GM12878 (cell line): ENCODE measurements around the gene TOPAZ1. TPM values are rescaled to one million over a fixed set of nuclear protein-coding genes. Genes with fewer than 3 reads are reported as not detected.

Source experiments
- ATAC-seq: fragments of 200-7000 bp; cut with Tn5 transposase; 3 replicates; pipeline ENCODE4 v1.9.1; 2020; ENCODE audit warnings: mild to moderate bottlenecking, moderate library complexity
- BruUV-seq: library from RNA; stranded (reverse); fragments of 400-500 nt; replicated peaks from 2 replicates; lab custom pipeline; 2021; lab: Mats Ljungman, UMichigan
- CTCF ChIA-PET: fragments of 300-600 bp; sonication (Branson Sonifier 250); formaldehyde crosslinking; extraction: SDS; loops from one replicate; lab custom pipeline; 2021; ENCODE audit warnings: inconsistent platforms; lab: Yijun Ruan, JAX
- POLR2A ChIA-PET: fragments of 350-600 bp; formaldehyde crosslinking; extraction: SDS; loops from one replicate; lab custom pipeline; 2021; ENCODE audit warnings: inconsistent platforms; lab: Charles Lee
- RAD21 ChIA-PET: fragments of 300-600 bp; sonication (Branson Sonifier 250); formaldehyde crosslinking; loops from one replicate; lab custom pipeline; 2023; ENCODE audit warnings: antibody characterized with exemption; ENCODE audit not compliant: unreplicated experiment; lab: Charles Lee
- SMC1A ChIA-PET: fragments of 300-600 bp; sonication (Branson Sonifier 250); formaldehyde crosslinking; loops from one replicate; lab custom pipeline; 2023; ENCODE audit not compliant: unreplicated experiment, uncharacterized antibody; lab: Charles Lee
- DNase-seq: peaks from one replicate; pipeline ENCODE4 v3.0.0-alpha.2; 2011; ENCODE audit warnings: low read depth, low spot score
- FAIRE-seq: peaks from 3 replicates; lab custom pipeline; 2011; peaks lifted over from hg19 to GRCh38; lab: Jason Lieb, UNC
- H2AFZ ChIP-seq: 2 replicates; pipeline ENCODE4 v1.6.0; 2011; ENCODE audit warnings: low read depth, low read length, control low read depth; ENCODE audit not compliant: control insufficient read depth
- H3K27ac ChIP-seq: 2 replicates; pipeline ENCODE4 v1.5.1; 2011; ENCODE audit warnings: control low read depth; ENCODE audit not compliant: control insufficient read depth, insufficient read depth
- H3K27me3 ChIP-seq, 2 experiments: replicated peaks in 1 of 2; 2 replicates each; pipeline versions ENCODE4 v1.6.0 to v1.6.1; 2011; ENCODE audit warnings: low read length in 1 of 2; ENCODE audit not compliant: control insufficient read depth in 2 of 2, insufficient read depth in 2 of 2
- H3K36me3 ChIP-seq, 2 experiments: 2 replicates each; pipeline ENCODE4 v1.5.1; 2011; ENCODE audit warnings: low read length in 1 of 2; ENCODE audit not compliant: control insufficient read depth in 2 of 2, insufficient read depth in 2 of 2
- H3K4me1 ChIP-seq: 2 replicates; pipeline ENCODE4 v1.6.1; 2011; ENCODE audit warnings: mild to moderate bottlenecking, low read length, moderate library complexity, mixed read lengths; ENCODE audit not compliant: control insufficient read depth, insufficient read depth
- H3K4me2 ChIP-seq: 2 replicates; pipeline ENCODE4 v1.6.0; 2011; ENCODE audit warnings: control low read depth; ENCODE audit not compliant: control insufficient read depth, insufficient read depth
- H3K4me3 ChIP-seq: fragments of 200-600 bp; sonication (generic); 2 replicates; pipeline ENCODE4 v1.5.1; 2016
- H3K79me2 ChIP-seq: 2 replicates; pipeline ENCODE4 v1.6.0; 2011; ENCODE audit warnings: low read length; ENCODE audit not compliant: control insufficient read depth, insufficient read depth
- H3K9ac ChIP-seq: 2 replicates; pipeline ENCODE4 v1.8.0; 2011; ENCODE audit warnings: low read length, control low read depth, mixed read lengths; ENCODE audit not compliant: control insufficient read depth, insufficient read depth
- H3K9me3 ChIP-seq: replicated peaks from 3 replicates; pipeline ENCODE4 v1.5.1; 2011; ENCODE audit warnings: mild to moderate bottlenecking, low read length; ENCODE audit not compliant: control insufficient read depth, insufficient read depth
- H4K20me1 ChIP-seq: 2 replicates; pipeline ENCODE4 v1.6.0; 2011; ENCODE audit not compliant: control insufficient read depth, insufficient read depth
- BHLHE40 ChIP-seq, 2 experiments: fragments of 450-650 bp in 1 of 2; IDR thresholded peaks; 2 replicates each; pipeline ENCODE4 v1.6.1; 2011 to 2017; ENCODE audit warnings: low read depth in 2 of 2, borderline replicate concordance in 1 of 2, improper control_type of control experiment in 1 of 2, low read length in 1 of 2, mild to moderate bottlenecking in 1 of 2
- CHD2 ChIP-seq: IDR thresholded peaks from 2 replicates; pipeline ENCODE4 v1.6.1; 2011; ENCODE audit warnings: low read depth, low read length, improper control_type of control experiment, borderline replicate concordance
- ELK1 ChIP-seq: IDR thresholded peaks from 2 replicates; pipeline ENCODE4 v1.6.1; 2012; ENCODE audit warnings: low read depth, low read length, improper control_type of control experiment
- FOXM1 ChIP-seq: IDR thresholded peaks from 2 replicates; pipeline ENCODE4 v1.6.1; 2012; ENCODE audit warnings: low read depth, mild to moderate bottlenecking, inconsistent platforms, low read length, moderate library complexity
- GATAD2B ChIP-seq: fragments of 450-650 bp; conservative IDR thresholded peaks from 2 replicates; pipeline ENCODE4 v1.6.1; 2017; ENCODE audit warnings: low read depth, mild to moderate bottlenecking, moderate library complexity
- KAT2A ChIP-seq: conservative IDR thresholded peaks from 2 replicates; pipeline ENCODE4 v1.6.1; 2011; ENCODE audit warnings: low read depth, low read length; ENCODE audit not compliant: control insufficient read depth
- MYB ChIP-seq: fragments of 150-350 bp; IDR thresholded peaks from 2 replicates; pipeline ENCODE4 v1.6.1; 2014; ENCODE audit warnings: mild to moderate bottlenecking, low read depth, low read length, borderline replicate concordance
- NFIC ChIP-seq: IDR thresholded peaks from 2 replicates; pipeline ENCODE4 v1.6.1; 2012; ENCODE audit warnings: low read depth, mild to moderate bottlenecking, inconsistent platforms, low read length, moderate library complexity
- PAX8 ChIP-seq: fragments of 450-650 bp; IDR thresholded peaks from 2 replicates; pipeline ENCODE4 v1.6.1; 2017; ENCODE audit warnings: mild to moderate bottlenecking, moderate library complexity
- PBX3 ChIP-seq: IDR thresholded peaks from 2 replicates; pipeline ENCODE4 v1.6.1; 2011; ENCODE audit warnings: mild to moderate bottlenecking, low read depth, low read length, moderate library complexity; ENCODE audit not compliant: insufficient replicate concordance
- RUNX3 ChIP-seq: IDR thresholded peaks from 2 replicates; pipeline ENCODE4 v1.6.1; 2012; ENCODE audit warnings: low read length, inconsistent platforms
- SPI1 ChIP-seq: IDR thresholded peaks from 2 replicates; pipeline ENCODE4 v1.6.1; 2011; ENCODE audit warnings: low read depth, mild to moderate bottlenecking, low read length, moderate library complexity, borderline replicate concordance; ENCODE audit not compliant: insufficient read depth
- TAF1 ChIP-seq: IDR thresholded peaks from 2 replicates; pipeline ENCODE4 v1.6.1; 2011; ENCODE audit warnings: mild to moderate bottlenecking, low read depth, low read length, borderline replicate concordance
- ZSCAN29 ChIP-seq: fragments of 450-650 bp; IDR thresholded peaks from 2 replicates; pipeline ENCODE4 v1.6.1; 2017; ENCODE audit warnings: mild to moderate bottlenecking, moderate library complexity
- WGBS: methylation state at CpG from one replicate; pipeline ENCODE4 v1.1.6; 2016; ENCODE audit warnings: low lambda C conversion rate; ENCODE audit not compliant: insufficient replicate concordance, insufficient coverage; ENCODE audit errors: missing lambda C conversion rate; 5-methylcytosine and 5-hydroxymethylcytosine counted together
- in situ Hi-C: fragments of 300-500 bp; cut with MboI; formaldehyde crosslinking; loops from 9 replicates; pipeline ENCODE4 v1.14.3; 2018; ENCODE audit warnings: mixed read lengths
- intact Hi-C: fragments of 100-400 bp; cut with micrococcal nuclease; formaldehyde crosslinking; loops from one replicate; pipeline ENCODE4 v1.14.2; 2022; ENCODE audit not compliant: unreplicated experiment
- polyA plus RNA-seq, 11 experiments: library from polyadenylated mRNA; depleted of rRNA in 4 of 11; unstranded in 6 of 11; stranded (reverse) in 5 of 11; fragments of >200 nt; fragmentation: Nextera tagmentation in 4 of 11; fragmentation: Illumina TruSeq in 1 of 11; extraction: Ambion mirVana in 4 of 11; extraction: Trizol in 1 of 11; gene quantifications; 1 replicate in 1 of 11; 2 replicates in 10 of 11; pipeline versions ENCODE4 v1.2.1 to v1.2.3, GENCODE V29; 2011 to 2016; ENCODE audit warnings: inconsistent platforms in 2 of 11, missing spikeins in 2 of 11, low read depth in 1 of 11
- total RNA-seq, 4 experiments: library from RNA; depleted of rRNA in 3 of 4; stranded (reverse); fragments of >200 nt in 3 of 4; fragmentation: Illumina TruSeq in 1 of 4; extraction: Trizol in 1 of 4; gene quantifications; 2 replicates each; pipeline versions ENCODE4 v1.2.1 to v1.2.3, GENCODE V29; 2013 to 2021
- TF ChIP-seq, protein P1 (sequence below): fragments of 450-650 bp; IDR thresholded peaks from 2 replicates; pipeline ENCODE4 v1.6.1; 2017; ENCODE audit warnings: mild to moderate bottlenecking

TOPAZ1 gene
- total and polyA plus RNA-seq, 10 of the 15 experiments (the other 5 are each of a cell fraction or from before 2014, with no cell fraction given) = 0.02 TPM; not detected in 9

GRCh38 chr3:44208086-44208485 lies 33.6 kb upstream of the TOPAZ1 start:
- no peak overlapping the region for H3K4me2 ChIP-seq
- no peaks in the 10 kb centered on the region for H4K20me1 ChIP-seq
- in situ Hi-C loops = no loop called here
- H2AFZ ChIP-seq = no peak overlapping the region
- peaks cover 0 to 11% of the 10 kb centered on the region in 2 experiments; a peak in 3 of 4 replicates for H3K27me3 ChIP-seq
- no peak overlapping the region for H3K27ac ChIP-seq
- no peak overlapping the region for H3K4me3 ChIP-seq
- POLR2A ChIA-PET = no interaction called here
- H3K9me3 ChIP-seq = no peaks in the 10 kb centered on the region
- H3K4me1 ChIP-seq = no peaks in the 10 kb centered on the region
- CTCF ChIA-PET = interaction anchor here (1.8 kb wide), 1 partner anchor 9 kb away, joined by 6 read pairs; no protein-coding TSS in a partner anchor
- RAD21 ChIA-PET = no interaction called here
- FAIRE-seq (no peak), DNase-seq (no peak), ATAC-seq (no peak)
- intact Hi-C loops = no loop called here
- no TSS peak for BruUV-seq
- no peaks in the 10 kb centered on the region for H3K79me2 ChIP-seq
- SMC1A ChIA-PET = interaction anchor here (0.6 kb wide), 1 partner anchor 441 kb away, joined by 3 read pairs; no protein-coding TSS in a partner anchor
- H3K36me3 ChIP-seq = no peaks in the 10 kb centered on the region
- H3K9ac ChIP-seq = no peak overlapping the region
- WGBS = 30% methylated on average over 1 of the region's 1 CpG
- no peak for TF ChIP-seq ELK1
- TF ChIP-seq SPI1 = no peak
- no peak for TF ChIP-seq MYB
- no peak for TF ChIP-seq KAT2A
- no peak for TF ChIP-seq PAX8
- TF ChIP-seq PBX3 = no peak
- no peak for TF ChIP-seq FOXM1
- TF ChIP-seq, protein P1, sequence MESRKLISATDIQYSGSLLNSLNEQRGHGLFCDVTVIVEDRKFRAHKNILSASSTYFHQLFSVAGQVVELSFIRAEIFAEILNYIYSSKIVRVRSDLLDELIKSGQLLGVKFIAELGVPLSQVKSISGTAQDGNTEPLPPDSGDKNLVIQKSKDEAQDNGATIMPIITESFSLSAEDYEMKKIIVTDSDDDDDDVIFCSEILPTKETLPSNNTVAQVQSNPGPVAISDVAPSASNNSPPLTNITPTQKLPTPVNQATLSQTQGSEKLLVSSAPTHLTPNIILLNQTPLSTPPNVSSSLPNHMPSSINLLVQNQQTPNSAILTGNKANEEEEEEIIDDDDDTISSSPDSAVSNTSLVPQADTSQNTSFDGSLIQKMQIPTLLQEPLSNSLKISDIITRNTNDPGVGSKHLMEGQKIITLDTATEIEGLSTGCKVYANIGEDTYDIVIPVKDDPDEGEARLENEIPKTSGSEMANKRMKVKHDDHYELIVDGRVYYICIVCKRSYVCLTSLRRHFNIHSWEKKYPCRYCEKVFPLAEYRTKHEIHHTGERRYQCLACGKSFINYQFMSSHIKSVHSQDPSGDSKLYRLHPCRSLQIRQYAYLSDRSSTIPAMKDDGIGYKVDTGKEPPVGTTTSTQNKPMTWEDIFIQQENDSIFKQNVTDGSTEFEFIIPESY = no peak
- no peak for TF ChIP-seq RUNX3
- TF ChIP-seq GATAD2B = no peak
- TF ChIP-seq NFIC = no peak
- no peak for TF ChIP-seq BHLHE40 (IDR thresholded peaks at IDR 0.05; ENCODE audit: borderline replicate concordance in 1 of 2, low read depth in 2 of 2, low read length in 1 of 2)
- no peak for TF ChIP-seq CHD2
- TF ChIP-seq ZSCAN29 = no peak
- TF ChIP-seq TAF1 = no peak
